ENCODE measurements around the gene JOSD1. TPM values are rescaled to one million over a fixed set of nuclear protein-coding genes. Genes with fewer than 3 reads are reported as not detected.
A peak's percentile ranks its signal among the peaks of the same experiment; 100 is the strongest.

The JOSD1 gene
- total and polyA plus RNA-seq, 9 of the 15 experiments (the other 6 are each of a cell fraction or from before 2014, with no cell fraction given): 8.9 to 39.1 (median 30.4) TPM

DNA sequence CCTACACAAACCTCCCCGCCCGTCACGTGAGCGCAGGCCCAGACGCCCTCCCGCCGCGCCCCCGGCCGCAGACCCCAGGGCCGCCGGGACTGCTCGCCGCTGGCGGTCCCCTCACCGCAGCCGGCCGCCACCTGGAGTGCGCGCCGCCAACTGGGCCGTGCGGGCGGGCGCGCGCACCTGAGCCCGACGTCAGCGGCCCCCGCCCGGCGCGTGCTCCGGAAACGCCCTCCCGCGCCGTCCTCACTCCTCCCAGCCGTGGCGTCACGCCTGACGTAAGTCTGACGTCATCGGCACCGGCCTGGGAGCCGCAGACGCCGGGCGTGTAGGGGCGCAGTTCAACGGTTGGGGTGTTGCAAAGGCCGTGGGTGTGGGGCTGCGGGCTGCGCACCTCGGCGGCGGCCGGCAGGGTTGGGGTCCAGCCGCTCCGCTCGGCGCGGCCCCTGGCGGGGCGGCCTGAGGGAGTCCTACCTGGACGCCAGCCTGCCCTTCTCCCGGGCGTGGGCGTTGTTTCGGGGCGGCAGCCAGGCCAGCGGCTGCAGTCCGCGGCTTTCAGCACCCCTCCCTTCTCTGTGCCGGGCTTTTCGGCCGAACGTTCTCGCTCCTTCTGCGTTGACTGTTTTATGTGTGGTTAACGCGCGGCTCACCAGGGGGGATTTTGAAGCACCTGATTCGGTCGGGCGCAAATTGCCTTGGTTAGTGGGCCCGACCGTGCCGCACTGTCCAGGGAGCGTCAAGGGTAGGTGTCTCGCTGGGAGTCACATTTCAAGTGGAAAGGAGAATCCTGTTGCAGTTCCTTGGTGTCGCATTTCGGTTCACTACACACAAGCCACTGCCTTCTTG lies at the start of gene JOSD1 (continued):
- TF ChIP-seq MTF1 (CRISPR knock-in tag; IDR thresholded peaks at IDR 0.05; ENCODE audit: borderline replicate concordance) (no peak), ARHGAP35 (IDR thresholded peaks at IDR 0.05; ENCODE audit: partially characterized antibody) (no peak), CXXC5 (CRISPR knock-in tag; IDR thresholded peaks at IDR 0.05) (peak; percentile 92), CTBP1 (IDR thresholded peaks at IDR 0.05; ENCODE audit: borderline replicate concordance) (peak; percentile 89), ZNF592 (IDR thresholded peaks at IDR 0.05) (peak; percentile 47; the same call in 1 of the 2 replicates), ZNF778 (CRISPR knock-in tag; IDR thresholded peaks at IDR 0.05) (no peak), ZNF133 (CRISPR knock-in tag; IDR thresholded peaks at IDR 0.05) (no peak), MED1 (CRISPR knock-in tag; IDR thresholded peaks at IDR 0.05; ENCODE audit: borderline replicate concordance) (no peak; the same call in 1 of the 2 replicates), RBM15 (IDR thresholded peaks at IDR 0.05; ENCODE audit: insufficient read depth, low read length) (no peak), LEF1 (IDR thresholded peaks at IDR 0.05) (no peak), SRF (CRISPR knock-in tag; IDR thresholded peaks at IDR 0.05) (no peak), SIN3B (IDR thresholded peaks at IDR 0.05; ENCODE audit: low read depth) (no peak), ZNF707 (CRISPR knock-in tag; conservative IDR thresholded peaks at IDR 0.05) (no peak)
- TF ChIP-seq, protein P1, sequence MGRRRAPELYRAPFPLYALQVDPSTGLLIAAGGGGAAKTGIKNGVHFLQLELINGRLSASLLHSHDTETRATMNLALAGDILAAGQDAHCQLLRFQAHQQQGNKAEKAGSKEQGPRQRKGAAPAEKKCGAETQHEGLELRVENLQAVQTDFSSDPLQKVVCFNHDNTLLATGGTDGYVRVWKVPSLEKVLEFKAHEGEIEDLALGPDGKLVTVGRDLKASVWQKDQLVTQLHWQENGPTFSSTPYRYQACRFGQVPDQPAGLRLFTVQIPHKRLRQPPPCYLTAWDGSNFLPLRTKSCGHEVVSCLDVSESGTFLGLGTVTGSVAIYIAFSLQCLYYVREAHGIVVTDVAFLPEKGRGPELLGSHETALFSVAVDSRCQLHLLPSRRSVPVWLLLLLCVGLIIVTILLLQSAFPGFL (CRISPR knock-in tag; IDR thresholded peaks at IDR 0.05): no peak
- TF ChIP-seq, protein P2, sequence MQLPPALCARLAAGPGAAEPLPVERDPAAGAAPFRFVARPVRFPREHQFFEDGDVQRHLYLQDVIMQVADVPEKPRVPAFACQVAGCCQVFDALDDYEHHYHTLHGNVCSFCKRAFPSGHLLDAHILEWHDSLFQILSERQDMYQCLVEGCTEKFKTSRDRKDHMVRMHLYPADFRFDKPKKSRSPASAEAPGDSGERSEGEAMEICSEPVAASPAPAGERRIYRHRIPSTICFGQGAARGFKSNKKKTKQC (CRISPR knock-in tag; IDR thresholded peaks at IDR 0.05): 0 out of 2 replicates have a peak, but pooled peaks have one; percentile 64
- TF ChIP-seq, protein P3, sequence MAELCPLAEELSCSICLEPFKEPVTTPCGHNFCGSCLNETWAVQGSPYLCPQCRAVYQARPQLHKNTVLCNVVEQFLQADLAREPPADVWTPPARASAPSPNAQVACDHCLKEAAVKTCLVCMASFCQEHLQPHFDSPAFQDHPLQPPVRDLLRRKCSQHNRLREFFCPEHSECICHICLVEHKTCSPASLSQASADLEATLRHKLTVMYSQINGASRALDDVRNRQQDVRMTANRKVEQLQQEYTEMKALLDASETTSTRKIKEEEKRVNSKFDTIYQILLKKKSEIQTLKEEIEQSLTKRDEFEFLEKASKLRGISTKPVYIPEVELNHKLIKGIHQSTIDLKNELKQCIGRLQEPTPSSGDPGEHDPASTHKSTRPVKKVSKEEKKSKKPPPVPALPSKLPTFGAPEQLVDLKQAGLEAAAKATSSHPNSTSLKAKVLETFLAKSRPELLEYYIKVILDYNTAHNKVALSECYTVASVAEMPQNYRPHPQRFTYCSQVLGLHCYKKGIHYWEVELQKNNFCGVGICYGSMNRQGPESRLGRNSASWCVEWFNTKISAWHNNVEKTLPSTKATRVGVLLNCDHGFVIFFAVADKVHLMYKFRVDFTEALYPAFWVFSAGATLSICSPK (IDR thresholded peaks at IDR 0.05; ENCODE audit: borderline replicate concordance): no peak
- TF ChIP-seq, protein P4, sequence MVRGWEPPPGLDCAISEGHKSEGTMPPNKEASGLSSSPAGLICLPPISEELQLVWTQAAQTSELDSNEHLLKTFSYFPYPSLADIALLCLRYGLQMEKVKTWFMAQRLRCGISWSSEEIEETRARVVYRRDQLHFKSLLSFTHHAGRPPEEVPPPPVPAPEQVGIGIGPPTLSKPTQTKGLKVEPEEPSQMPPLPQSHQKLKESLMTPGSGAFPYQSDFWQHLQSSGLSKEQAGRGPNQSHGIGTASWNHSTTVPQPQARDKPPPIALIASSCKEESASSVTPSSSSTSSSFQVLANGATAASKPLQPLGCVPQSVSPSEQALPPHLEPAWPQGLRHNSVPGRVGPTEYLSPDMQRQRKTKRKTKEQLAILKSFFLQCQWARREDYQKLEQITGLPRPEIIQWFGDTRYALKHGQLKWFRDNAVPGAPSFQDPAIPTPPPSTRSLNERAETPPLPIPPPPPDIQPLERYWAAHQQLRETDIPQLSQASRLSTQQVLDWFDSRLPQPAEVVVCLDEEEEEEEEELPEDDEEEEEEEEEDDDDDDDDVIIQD (CRISPR knock-in tag; IDR thresholded peaks at IDR 0.05): no peak

Data from K562 (cell line).